ENCODE results near the gene SMIM29. TPM values are rescaled to one million over a fixed set of nuclear protein-coding genes. Genes with fewer than 3 reads are reported as not detected.
"Not testable (repeated sequence)": the region's sequence is repeated elsewhere in the genome, so short reads cannot be mapped to it uniquely, and the experiment has no call there.

The SMIM29 gene
- total and polyA plus RNA-seq, 7 experiments from 2014 or later, result 13.9 to 45.5 (median 23.8) TPM

DNA sequence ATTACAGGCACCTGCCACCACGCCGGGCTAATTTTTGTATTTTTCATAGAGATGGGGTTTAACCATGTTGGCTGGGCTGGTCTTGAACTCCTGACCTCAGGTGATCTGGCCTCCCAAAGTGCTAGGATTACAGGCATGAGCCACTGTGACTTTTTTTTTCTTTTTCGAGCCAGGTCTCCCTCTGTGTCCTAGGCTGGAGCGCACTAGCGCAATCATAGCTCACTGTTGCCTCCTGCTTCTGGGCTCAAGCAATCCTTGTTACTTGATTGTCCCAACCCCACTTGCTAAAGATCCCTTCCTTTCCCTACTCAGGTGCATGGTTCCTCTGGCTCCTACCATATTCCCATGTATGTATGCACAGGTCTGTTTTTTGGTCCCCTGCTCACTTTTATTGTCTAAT is 27.4 kb upstream of the SMIM29 start:
- H3K36me3 ChIP-seq (ENCODE audit: control insufficient read depth in 2 of 3, insufficient read depth in 3 of 3, low read length in 3 of 3), result no peaks in the 10 kb centered on the region
- H3K27ac ChIP-seq (ENCODE audit: low read depth, low read length), result no peak overlapping the region
- Mint-ChIP-seq H3K36me3 (peaks cover 0 to 18% (median 15%) of the 10 kb centered on the region in 5 donors), H3K4me1 (peaks cover 0 to 25% (median 8%) of the 10 kb centered on the region in 7 donors), H3K27ac (peak overlapping the region in 4 of 9 donors; percentile 11 to 28 (median 14)), H3K4me3 (no peak overlapping the region), H3K27me3 (no peaks in the 10 kb centered on the region), H3K9me3 (no peaks in the 10 kb centered on the region)
- POLR2A ChIA-PET, result no interaction called here
- H3K4me1 ChIP-seq (ENCODE audit: control insufficient read depth in 2 of 2, insufficient read depth in 2 of 2, low read length in 2 of 2), result no peaks in the 10 kb centered on the region
- CTCF ChIA-PET, result no interaction called here
- DNase-seq (no peak), ATAC-seq (no peak)
- H3K9me3 ChIP-seq (ENCODE audit: control insufficient read depth in 2 of 3, low read length in 3 of 3), result no peaks in the 10 kb centered on the region
- no peaks in the 10 kb centered on the region for H3K27me3 ChIP-seq (ENCODE audit: control insufficient read depth in 2 of 2, insufficient read depth in 2 of 2, low read length in 2 of 2)
- intact Hi-C loops (cut with micrococcal nuclease), result no loop called here
- H3K4me3 ChIP-seq (ENCODE audit: low read length), result no peak overlapping the region

DNA sequence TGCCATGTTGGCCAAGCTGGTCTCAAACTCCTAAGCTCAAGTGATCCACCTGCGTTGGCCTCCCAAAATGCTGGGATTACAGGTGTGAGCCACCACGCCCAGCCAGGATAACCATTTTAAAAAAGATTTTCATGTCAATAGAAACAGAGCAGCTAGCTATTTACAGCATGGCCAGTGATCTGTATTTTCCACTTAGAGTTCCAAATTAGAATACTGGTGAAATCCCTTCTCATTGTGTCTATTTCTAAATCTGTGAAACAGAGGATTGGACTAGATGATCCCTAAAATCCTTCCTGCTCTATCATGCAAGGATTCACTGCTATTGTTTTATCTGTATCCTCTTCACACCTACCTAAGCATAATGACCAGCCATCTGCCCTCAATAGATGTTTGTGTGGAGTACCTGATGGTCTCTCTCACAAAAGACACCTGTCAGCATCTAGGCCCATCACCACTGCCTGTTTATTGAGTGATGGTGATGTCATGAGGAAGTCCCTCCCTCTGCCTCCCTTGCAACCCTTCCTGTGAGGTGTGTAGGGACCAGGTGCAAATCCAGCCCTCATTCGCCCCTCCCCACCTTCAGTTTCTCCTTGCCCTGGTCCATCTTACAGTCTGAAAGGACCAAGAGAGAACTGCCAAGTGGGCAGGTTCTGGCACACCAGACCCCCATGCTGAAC is 26.5 kb upstream of the SMIM29 start:
- POLR2A ChIA-PET, result no interaction called here
- intact Hi-C loops (cut with micrococcal nuclease), result no loop called here

DNA sequence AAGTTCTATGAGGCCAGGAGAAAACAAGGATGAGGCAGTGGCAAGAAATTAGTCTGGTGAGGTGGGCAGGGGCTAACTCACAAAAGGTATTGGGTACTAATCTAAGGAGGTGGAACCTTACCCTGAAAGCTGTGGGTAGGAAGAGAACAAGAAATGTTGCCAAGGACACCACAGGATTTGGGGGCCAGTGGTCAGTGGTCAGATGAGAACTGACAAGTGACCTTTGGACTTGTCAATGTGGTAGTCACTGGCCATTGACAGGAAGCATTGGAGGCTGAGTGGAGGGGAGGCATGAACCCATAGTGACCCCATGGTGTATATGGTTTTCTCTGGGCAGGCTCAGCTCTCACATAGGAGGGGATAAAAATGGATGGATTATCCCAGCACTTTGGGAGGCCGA is 25.3 kb upstream of the SMIM29 start:
- H3K27me3 ChIP-seq (ENCODE audit: control insufficient read depth in 2 of 2, insufficient read depth in 2 of 2, low read length in 2 of 2), result no peaks in the 10 kb centered on the region
- no peaks in the 10 kb centered on the region for H3K9me3 ChIP-seq (ENCODE audit: control insufficient read depth in 2 of 3, low read length in 3 of 3)
- no peak overlapping the region for H3K27ac ChIP-seq (ENCODE audit: low read depth, low read length)
- no peaks in the 10 kb centered on the region for H3K4me1 ChIP-seq (ENCODE audit: control insufficient read depth in 2 of 2, insufficient read depth in 2 of 2, low read length in 2 of 2)
- no peak overlapping the region for H3K4me3 Mint-ChIP-seq
- no peaks in the 10 kb centered on the region for H3K9me3 Mint-ChIP-seq
- ChIA-PET POLR2A (no interaction called here), CTCF (no interaction called here)
- no peak for ATAC-seq
- no peak for DNase-seq
- H3K36me3 ChIP-seq (ENCODE audit: control insufficient read depth in 2 of 3, insufficient read depth in 3 of 3, low read length in 3 of 3), result no peaks in the 10 kb centered on the region
- H3K4me3 ChIP-seq (ENCODE audit: low read length), result no peak overlapping the region
- intact Hi-C loops (cut with micrococcal nuclease), result no loop called here
- H3K4me1 Mint-ChIP-seq, result peaks cover 0 to 19% (median 3%) of the 10 kb centered on the region in 7 donors
- H3K27me3 Mint-ChIP-seq, result no peaks in the 10 kb centered on the region
- peaks cover 0 to 3% (median under 1%) of the 10 kb centered on the region in 5 donors for H3K36me3 Mint-ChIP-seq
- H3K27ac Mint-ChIP-seq, result peak overlapping the region in 1 of 9 donors; percentile 22

More for the DNA sequence above, 26.5 kb upstream of the SMIM29 start:
- Histone ChIP-seq H3K36me3 (ENCODE audit: control insufficient read depth in 2 of 3, insufficient read depth in 3 of 3, low read length in 3 of 3) (no peaks in the 10 kb centered on the region), H3K27me3 (ENCODE audit: control insufficient read depth in 2 of 2, insufficient read depth in 2 of 2, low read length in 2 of 2) (no peaks in the 10 kb centered on the region), H3K4me3 (ENCODE audit: low read length) (no peak overlapping the region), H3K4me1 (ENCODE audit: control insufficient read depth in 2 of 2, insufficient read depth in 2 of 2, low read length in 2 of 2) (no peaks in the 10 kb centered on the region), H3K27ac (ENCODE audit: low read depth, low read length) (no peak overlapping the region), H3K9me3 (ENCODE audit: control insufficient read depth in 2 of 3, low read length in 3 of 3) (no peaks in the 10 kb centered on the region)
- CTCF ChIA-PET, result no interaction called here
- H3K4me1 Mint-ChIP-seq, result peaks cover 0 to 25% (median 8%) of the 10 kb centered on the region in 7 donors
- DNase-seq, result no peak
- no peak overlapping the region for H3K4me3 Mint-ChIP-seq
- ATAC-seq, result no peak
- no peaks in the 10 kb centered on the region for H3K9me3 Mint-ChIP-seq
- H3K27me3 Mint-ChIP-seq, result no peaks in the 10 kb centered on the region
- H3K36me3 Mint-ChIP-seq, result peaks cover 0 to 13% (median 7%) of the 10 kb centered on the region in 5 donors
- peak overlapping the region in 2 of 9 donors; percentile 9 to 43 for H3K27ac Mint-ChIP-seq

DNA sequence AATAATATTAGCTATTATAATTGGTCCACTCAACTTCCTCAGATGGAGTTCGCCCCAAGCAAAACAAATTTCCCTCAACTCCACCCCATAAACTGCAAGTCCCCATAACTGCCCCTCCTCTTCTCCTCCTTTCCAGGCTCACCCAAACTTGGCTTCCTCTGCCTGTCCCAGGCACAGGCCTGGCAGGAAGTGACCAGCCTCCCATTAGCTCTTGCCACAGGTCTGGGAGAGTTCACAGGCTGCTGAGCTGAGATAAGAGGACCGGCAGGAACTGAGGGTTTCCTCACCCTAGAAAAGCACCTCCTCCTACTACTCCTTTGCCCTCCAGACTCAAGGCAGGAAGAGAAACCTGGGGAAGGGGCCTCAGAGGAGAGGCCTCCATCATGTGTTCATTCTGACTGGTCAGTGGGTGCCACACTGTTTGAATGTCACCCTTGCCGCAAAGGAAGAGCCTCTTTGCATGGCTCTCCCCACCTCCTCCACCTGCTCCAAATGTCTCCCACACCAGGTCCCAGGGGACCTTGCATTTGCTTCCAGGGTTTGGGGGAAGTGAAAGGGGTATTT is 24.5 kb upstream of the SMIM29 start:
- H3K27ac Mint-ChIP-seq, result peak overlapping the region in 1 of 9 donors; percentile 20

GRCh38 chr6:34272013-34272926 is 23.5 kb upstream of the SMIM29 start:
- Histone ChIP-seq H3K4me3 (ENCODE audit: low read length) (no peak overlapping the region), H3K9me3 (ENCODE audit: control insufficient read depth in 2 of 3, low read length in 3 of 3) (no peaks in the 10 kb centered on the region), H3K4me1 (ENCODE audit: control insufficient read depth in 2 of 2, insufficient read depth in 2 of 2, low read length in 2 of 2) (no peaks in the 10 kb centered on the region), H3K36me3 (ENCODE audit: control insufficient read depth in 2 of 3, insufficient read depth in 3 of 3, low read length in 3 of 3) (no peaks in the 10 kb centered on the region), H3K27ac (ENCODE audit: low read depth, low read length) (no peak overlapping the region), H3K27me3 (ENCODE audit: control insufficient read depth in 2 of 2, insufficient read depth in 2 of 2, low read length in 2 of 2) (no peaks in the 10 kb centered on the region)
- ATAC-seq, result peak; percentile 70
- no peaks in the 10 kb centered on the region for H3K27me3 Mint-ChIP-seq
- peaks cover 0 to 12% (median 0%) of the 10 kb centered on the region in 7 donors for H3K4me1 Mint-ChIP-seq
- ChIA-PET POLR2A (no interaction called here), CTCF (no interaction called here)
- no peak overlapping the region for H3K4me3 Mint-ChIP-seq
- intact Hi-C loops (cut with micrococcal nuclease), result no loop called here
- no peak for DNase-seq
- no peaks in the 10 kb centered on the region for H3K9me3 Mint-ChIP-seq
- no peaks in the 10 kb centered on the region for H3K36me3 Mint-ChIP-seq
- no peak overlapping the region for H3K27ac Mint-ChIP-seq

More for the DNA sequence above, 24.5 kb upstream of the SMIM29 start:
- Mint-ChIP-seq H3K9me3 (no peaks in the 10 kb centered on the region), H3K4me1 (peaks cover 0 to 17% (median 0%) of the 10 kb centered on the region in 7 donors), H3K36me3 (peaks cover 0 to 2% (median 0%) of the 10 kb centered on the region in 5 donors), H3K4me3 (no peak overlapping the region), H3K27me3 (no peaks in the 10 kb centered on the region)
- H3K27ac ChIP-seq (ENCODE audit: low read depth, low read length), result no peak overlapping the region
- ATAC-seq (peak; percentile 59), DNase-seq (no peak)
- ChIA-PET POLR2A (no interaction called here), CTCF (no interaction called here)
- H3K27me3 ChIP-seq (ENCODE audit: control insufficient read depth in 2 of 2, insufficient read depth in 2 of 2, low read length in 2 of 2), result no peaks in the 10 kb centered on the region
- intact Hi-C loops (cut with micrococcal nuclease), result no loop called here
- no peaks in the 10 kb centered on the region for H3K4me1 ChIP-seq (ENCODE audit: control insufficient read depth in 2 of 2, insufficient read depth in 2 of 2, low read length in 2 of 2)
- H3K9me3 ChIP-seq (ENCODE audit: control insufficient read depth in 2 of 3, low read length in 3 of 3), result no peaks in the 10 kb centered on the region
- H3K4me3 ChIP-seq (ENCODE audit: low read length), result no peak overlapping the region
- H3K36me3 ChIP-seq (ENCODE audit: control insufficient read depth in 2 of 3, insufficient read depth in 3 of 3, low read length in 3 of 3), result no peaks in the 10 kb centered on the region

DNA sequence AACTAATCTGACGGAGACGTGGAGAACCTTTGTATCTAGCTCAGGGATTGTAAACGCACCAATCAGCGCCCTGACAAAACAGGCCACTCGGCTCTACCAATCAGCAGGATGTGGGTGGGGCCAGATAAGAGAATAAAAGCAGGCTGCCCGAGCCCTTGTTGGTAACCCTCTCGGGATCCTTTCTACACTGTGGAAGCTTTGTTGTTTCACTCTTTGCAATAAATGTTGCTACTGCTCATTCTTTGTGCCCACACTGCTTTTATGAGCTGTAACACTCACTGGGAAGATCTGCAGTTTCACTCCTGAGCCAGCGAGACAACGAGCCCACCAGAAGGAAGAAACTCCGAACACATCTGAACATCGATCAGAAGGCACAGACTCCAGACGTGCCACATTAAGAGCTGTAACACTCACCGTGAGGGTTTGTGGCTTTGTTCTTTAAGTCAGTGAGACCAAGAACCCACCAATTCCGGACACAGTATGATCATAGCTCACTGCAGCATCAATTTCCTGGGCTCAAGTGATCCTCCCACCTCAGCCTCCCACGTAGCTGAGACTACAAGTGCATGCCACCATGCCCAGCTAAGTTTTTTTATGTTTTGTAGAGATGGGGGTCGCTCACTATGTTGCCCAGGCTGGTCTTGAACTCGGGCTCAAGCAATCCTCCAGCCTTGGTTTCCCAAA is 21.0 kb upstream of the SMIM29 start:
- H3K4me3 ChIP-seq (ENCODE audit: low read length); CTCF ChIA-PET; H3K4me1 Mint-ChIP-seq; H3K27ac ChIP-seq (ENCODE audit: low read depth, low read length); H3K4me1 ChIP-seq (ENCODE audit: control insufficient read depth in 2 of 2, insufficient read depth in 2 of 2, low read length in 2 of 2); ATAC-seq; H3K27me3 ChIP-seq (ENCODE audit: control insufficient read depth in 2 of 2, insufficient read depth in 2 of 2, low read length in 2 of 2); H3K36me3 Mint-ChIP-seq; POLR2A ChIA-PET; H3K9me3 Mint-ChIP-seq; intact Hi-C loops (cut with micrococcal nuclease); DNase-seq; H3K36me3 ChIP-seq (ENCODE audit: control insufficient read depth in 2 of 3, insufficient read depth in 3 of 3, low read length in 3 of 3); H3K9me3 ChIP-seq (ENCODE audit: control insufficient read depth in 2 of 3, low read length in 3 of 3); H3K27me3 Mint-ChIP-seq: not testable (repeated sequence)
- Mint-ChIP-seq H3K27ac (peak overlapping the region in 1 of 9 donors; percentile 78), H3K4me3 (peak overlapping the region in 2 of 10 donors; percentile 37 to 47)

All from naive thymus-derived CD4-positive, alpha-beta T cell (primary cell).